Measurements from ENCODE around the gene RAD51B.
"Not testable (repeated sequence)": the region's sequence is repeated elsewhere in the genome, so short reads cannot be mapped to it uniquely, and the experiment has no call there.

The RAD51B gene

GRCh38 chr14:67949771-67950170 is 130.2 kb downstream of the RAD51B start:
- no peak for DNase-seq (ENCODE audit: low read depth in 2 of 2)

- DNase-seq (ENCODE audit: low read depth in 2 of 2) = no peak
Measured at GRCh38 chr14:67950386-67950785, 130.8 kb downstream of the RAD51B start.

- no peak for DNase-seq (ENCODE audit: low read depth in 2 of 2)
Measured at GRCh38 chr14:67951529-67952135, 132.1 kb downstream of the RAD51B start.

- no peak for DNase-seq (ENCODE audit: low read depth in 2 of 2)
Measured at GRCh38 chr14:67952381-67952780, 132.8 kb downstream of the RAD51B start.

- DNase-seq (ENCODE audit: low read depth in 2 of 2) = no peak
Measured at GRCh38 chr14:67952786-67953185, 133.2 kb downstream of the RAD51B start.

GRCh38 chr14:67955261-67955660 is 135.7 kb downstream of the RAD51B start:
- DNase-seq (ENCODE audit: low read depth in 2 of 2) = no peak

GRCh38 chr14:67957946-67958345 is 138.4 kb downstream of the RAD51B start:
- no peak for DNase-seq (ENCODE audit: low read depth in 2 of 2)

GRCh38 chr14:67961676-67962075 is 142.1 kb downstream of the RAD51B start:
- DNase-seq (ENCODE audit: low read depth in 2 of 2) = no peak

- DNase-seq (ENCODE audit: low read depth in 2 of 2) = no peak
Measured at GRCh38 chr14:67962215-67962644, 142.7 kb downstream of the RAD51B start.

- DNase-seq (ENCODE audit: low read depth in 2 of 2) = no peak
Measured at GRCh38 chr14:67963545-67963944, 144.0 kb downstream of the RAD51B start.

- DNase-seq (ENCODE audit: low read depth in 2 of 2) = no peak
Measured at GRCh38 chr14:67963960-67964812, 144.6 kb downstream of the RAD51B start.

- no peak for DNase-seq (ENCODE audit: low read depth in 2 of 2)
Measured at GRCh38 chr14:67965696-67966095, 146.1 kb downstream of the RAD51B start.

- no peak for DNase-seq (ENCODE audit: low read depth in 2 of 2)
Measured at GRCh38 chr14:67967206-67967605, 147.6 kb downstream of the RAD51B start.

- DNase-seq (ENCODE audit: low read depth in 2 of 2) = not testable (repeated sequence)
Measured at GRCh38 chr14:67967970-67968369, 148.4 kb downstream of the RAD51B start.

GRCh38 chr14:67970923-67971322 is 151.3 kb downstream of the RAD51B start:
- no peak for DNase-seq (ENCODE audit: low read depth in 2 of 2)

- no peak for DNase-seq (ENCODE audit: low read depth in 2 of 2)
Measured at GRCh38 chr14:67971627-67972625, 152.3 kb downstream of the RAD51B start.

GRCh38 chr14:67973436-67973835 is 153.9 kb downstream of the RAD51B start:
- no peak for DNase-seq (ENCODE audit: low read depth in 2 of 2)

GRCh38 chr14:67975470-67975869 is 155.9 kb downstream of the RAD51B start:
- DNase-seq (ENCODE audit: low read depth in 2 of 2) = no peak

- DNase-seq (ENCODE audit: low read depth in 2 of 2) = no peak
Measured at GRCh38 chr14:67977434-67978034, 158.0 kb downstream of the RAD51B start.

GRCh38 chr14:67978749-67979148 is 159.2 kb downstream of the RAD51B start:
- DNase-seq (ENCODE audit: low read depth in 2 of 2) = no peak
